Measurements from ENCODE around the gene PAH.

PAH gene

DNA sequence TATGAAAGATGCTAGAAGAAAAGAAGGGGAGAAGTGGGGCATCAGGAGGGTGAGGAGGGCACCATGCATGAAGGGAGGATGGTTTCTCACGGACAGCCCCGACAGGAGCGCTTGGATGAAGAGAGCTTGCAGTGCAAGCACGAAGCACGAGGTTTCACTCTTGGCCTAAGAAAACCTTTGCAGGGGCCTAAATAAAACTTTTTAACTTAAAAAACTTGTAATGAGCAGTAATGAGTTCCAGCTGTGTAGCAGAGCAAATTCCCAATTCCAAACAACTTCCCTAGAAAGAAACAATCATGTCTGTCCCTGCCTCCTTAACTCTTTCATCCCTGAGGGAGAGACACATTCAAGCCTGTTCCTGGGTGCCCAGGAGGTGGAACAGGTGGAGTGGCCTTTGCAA is 119.5 kb downstream of the PAH start:
- Histone ChIP-seq H3K36me3 (ENCODE audit: insufficient read depth, low read length) (no peaks in the 10 kb centered on the region), H2AFZ (ENCODE audit: low read length) (no peak overlapping the region), H3K4me2 (ENCODE audit: low read depth, low read length, poor library complexity, severe bottlenecking) (no peak overlapping the region), H3K9me2 (replicated peaks; ENCODE audit: low read depth, low read length) (no peaks in the 10 kb centered on the region), H3K27me3 (ENCODE audit: insufficient read depth, low read length, poor library complexity, severe bottlenecking) (no peaks in the 10 kb centered on the region), H3K79me2 (ENCODE audit: insufficient read depth, low read length) (no peaks in the 10 kb centered on the region), H3K4me3 (ENCODE audit: low read length, poor library complexity, severe bottlenecking) (no peak overlapping the region), H3K4me1 (ENCODE audit: insufficient read depth, low read length, poor library complexity, severe bottlenecking) (no peaks in the 10 kb centered on the region), H3K9ac (ENCODE audit: low read depth, low read length, poor library complexity, severe bottlenecking) (no peak overlapping the region), H4K20me1 (ENCODE audit: insufficient read depth, low read length, poor library complexity, severe bottlenecking) (no peaks in the 10 kb centered on the region), H3K9me3 (ENCODE audit: insufficient read depth, low read depth, low read length) (no peaks in the 10 kb centered on the region), H3F3A (ENCODE audit: low read depth) (no peaks in the 10 kb centered on the region)
- TF ChIP-seq, protein P1, sequence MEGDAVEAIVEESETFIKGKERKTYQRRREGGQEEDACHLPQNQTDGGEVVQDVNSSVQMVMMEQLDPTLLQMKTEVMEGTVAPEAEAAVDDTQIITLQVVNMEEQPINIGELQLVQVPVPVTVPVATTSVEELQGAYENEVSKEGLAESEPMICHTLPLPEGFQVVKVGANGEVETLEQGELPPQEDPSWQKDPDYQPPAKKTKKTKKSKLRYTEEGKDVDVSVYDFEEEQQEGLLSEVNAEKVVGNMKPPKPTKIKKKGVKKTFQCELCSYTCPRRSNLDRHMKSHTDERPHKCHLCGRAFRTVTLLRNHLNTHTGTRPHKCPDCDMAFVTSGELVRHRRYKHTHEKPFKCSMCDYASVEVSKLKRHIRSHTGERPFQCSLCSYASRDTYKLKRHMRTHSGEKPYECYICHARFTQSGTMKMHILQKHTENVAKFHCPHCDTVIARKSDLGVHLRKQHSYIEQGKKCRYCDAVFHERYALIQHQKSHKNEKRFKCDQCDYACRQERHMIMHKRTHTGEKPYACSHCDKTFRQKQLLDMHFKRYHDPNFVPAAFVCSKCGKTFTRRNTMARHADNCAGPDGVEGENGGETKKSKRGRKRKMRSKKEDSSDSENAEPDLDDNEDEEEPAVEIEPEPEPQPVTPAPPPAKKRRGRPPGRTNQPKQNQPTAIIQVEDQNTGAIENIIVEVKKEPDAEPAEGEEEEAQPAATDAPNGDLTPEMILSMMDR (conservative IDR thresholded peaks at IDR 0.05; ENCODE audit: low read length) = no peak
- no peak for TF ChIP-seq EZH2phosphoT487 (IDR thresholded peaks at IDR 0.05; ENCODE audit: borderline replicate concordance)

DNA sequence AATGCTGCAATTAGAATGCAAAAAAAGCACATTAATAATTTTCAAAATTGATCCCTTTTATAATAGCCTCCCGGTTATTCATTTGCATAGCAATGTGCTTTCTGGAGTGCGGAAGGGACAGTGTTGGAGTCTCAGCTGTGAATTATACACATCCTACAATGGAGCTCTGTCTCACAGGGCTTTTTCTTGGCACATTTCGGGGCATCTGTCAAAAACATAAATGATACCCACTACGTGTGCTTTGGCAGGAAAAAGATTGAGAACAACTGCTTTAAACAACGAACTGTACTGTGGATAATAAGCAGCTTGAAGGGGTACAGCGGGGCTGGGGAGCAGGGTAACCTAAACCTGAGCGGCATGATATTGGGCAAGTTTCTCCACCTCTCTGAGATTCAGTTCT is 123.1 kb downstream of the PAH start:
- Histone ChIP-seq H3K27me3 (ENCODE audit: insufficient read depth, low read length, poor library complexity, severe bottlenecking) (no peaks in the 10 kb centered on the region), H3K4me2 (ENCODE audit: low read depth, low read length, poor library complexity, severe bottlenecking) (no peak overlapping the region), H4K20me1 (ENCODE audit: insufficient read depth, low read length, poor library complexity, severe bottlenecking) (no peaks in the 10 kb centered on the region), H3K79me2 (ENCODE audit: insufficient read depth, low read length) (no peaks in the 10 kb centered on the region), H3K9me2 (replicated peaks; ENCODE audit: low read depth, low read length) (no peaks in the 10 kb centered on the region), H2AFZ (ENCODE audit: low read length) (no peak overlapping the region), H3K4me1 (ENCODE audit: insufficient read depth, low read length, poor library complexity, severe bottlenecking) (no peaks in the 10 kb centered on the region), H3K4me3 (ENCODE audit: low read length, poor library complexity, severe bottlenecking) (no peak overlapping the region), H3K9ac (ENCODE audit: low read depth, low read length, poor library complexity, severe bottlenecking) (no peak overlapping the region), H3K9me3 (ENCODE audit: insufficient read depth, low read depth, low read length) (no peaks in the 10 kb centered on the region), H3K36me3 (ENCODE audit: insufficient read depth, low read length) (no peaks in the 10 kb centered on the region), H3F3A (ENCODE audit: low read depth) (no peaks in the 10 kb centered on the region)
- TF ChIP-seq, protein P1 (conservative IDR thresholded peaks at IDR 0.05; ENCODE audit: low read length) = no peak
- no peak for TF ChIP-seq EZH2phosphoT487 (IDR thresholded peaks at IDR 0.05; ENCODE audit: borderline replicate concordance)

All from Loucy (cell line).